ENCODE data around the gene CDH4.

The CDH4 gene

DNA sequence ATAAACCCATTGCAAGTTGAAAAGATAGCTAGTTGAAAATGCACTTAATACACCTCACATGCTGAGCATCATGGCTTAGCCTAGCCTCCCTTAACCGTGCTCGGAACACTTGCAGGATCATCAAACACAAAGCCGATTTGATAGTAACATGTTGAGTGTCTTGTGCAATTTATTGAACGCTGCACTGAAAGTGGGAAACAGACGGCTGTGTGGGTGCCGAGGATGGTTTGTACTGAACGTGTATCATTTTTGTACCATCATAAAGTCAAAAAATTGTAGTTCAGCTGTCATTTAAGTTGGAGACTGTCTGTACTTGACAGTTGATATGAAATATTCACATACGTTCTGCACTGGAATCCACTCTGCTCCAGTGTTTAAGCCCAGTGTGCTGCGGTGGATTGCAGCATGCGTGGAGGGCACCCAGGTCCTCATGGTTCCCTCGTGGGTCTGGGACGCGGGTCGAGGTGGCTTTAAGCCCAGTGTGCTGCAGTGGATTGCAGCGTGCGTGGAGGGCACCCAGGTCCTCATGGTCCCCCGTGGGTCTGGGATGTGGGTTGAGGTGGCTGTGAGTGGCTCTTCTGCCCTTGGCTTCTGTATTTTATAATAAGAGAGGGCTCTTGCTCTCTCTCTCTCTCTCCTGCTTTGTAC, 77.0 kb downstream of the CDH4 start:
- Histone ChIP-seq H3K4me1 (ENCODE audit: control insufficient read depth, insufficient read depth, low read length) (no peaks in the 10 kb centered on the region), H3K9ac (ENCODE audit: low read depth, low read length) (no peak overlapping the region), H3K27me3 (ENCODE audit: control insufficient read depth, insufficient read depth, low read length) (peaks cover 5% of the 10 kb centered on the region), H3K27ac (ENCODE audit: low read depth, low read length) (no peak overlapping the region), H3K4me3 (ENCODE audit: low read depth, low read length) (no peak overlapping the region), H3K9me3 (ENCODE audit: control insufficient read depth, insufficient read depth, low read length) (no peaks in the 10 kb centered on the region), H3K36me3 (ENCODE audit: control insufficient read depth, insufficient read depth, low read length) (no peaks in the 10 kb centered on the region)

DNA sequence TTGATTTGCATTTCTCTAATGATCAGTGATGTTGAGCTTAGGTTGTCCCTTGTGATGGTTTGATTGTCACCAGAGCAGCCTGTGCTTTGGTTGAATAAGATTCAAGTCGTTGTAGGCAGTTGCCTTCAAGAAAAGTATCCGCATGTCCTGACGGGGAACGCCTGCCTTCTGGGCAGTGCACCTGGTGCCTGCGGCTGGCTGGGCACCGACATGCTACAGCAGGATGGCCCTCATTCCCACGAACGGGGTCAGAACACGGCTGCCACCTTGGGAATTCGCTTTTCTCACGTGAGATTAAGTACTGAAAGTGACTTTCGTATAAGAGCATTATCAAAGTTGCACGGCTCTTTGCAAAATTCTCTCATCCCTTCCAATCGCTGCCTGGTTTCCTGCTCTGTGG, 78.4 kb downstream of the CDH4 start:
- Histone ChIP-seq H3K4me1 (ENCODE audit: control insufficient read depth, insufficient read depth, low read length) (no peaks in the 10 kb centered on the region), H3K36me3 (ENCODE audit: control insufficient read depth, insufficient read depth, low read length) (no peaks in the 10 kb centered on the region), H3K27ac (ENCODE audit: low read depth, low read length) (no peak overlapping the region), H3K9me3 (ENCODE audit: control insufficient read depth, insufficient read depth, low read length) (no peaks in the 10 kb centered on the region), H3K9ac (ENCODE audit: low read depth, low read length) (no peak overlapping the region), H3K27me3 (ENCODE audit: control insufficient read depth, insufficient read depth, low read length) (peaks cover 5% of the 10 kb centered on the region), H3K4me3 (ENCODE audit: low read depth, low read length) (no peak overlapping the region)

DNA sequence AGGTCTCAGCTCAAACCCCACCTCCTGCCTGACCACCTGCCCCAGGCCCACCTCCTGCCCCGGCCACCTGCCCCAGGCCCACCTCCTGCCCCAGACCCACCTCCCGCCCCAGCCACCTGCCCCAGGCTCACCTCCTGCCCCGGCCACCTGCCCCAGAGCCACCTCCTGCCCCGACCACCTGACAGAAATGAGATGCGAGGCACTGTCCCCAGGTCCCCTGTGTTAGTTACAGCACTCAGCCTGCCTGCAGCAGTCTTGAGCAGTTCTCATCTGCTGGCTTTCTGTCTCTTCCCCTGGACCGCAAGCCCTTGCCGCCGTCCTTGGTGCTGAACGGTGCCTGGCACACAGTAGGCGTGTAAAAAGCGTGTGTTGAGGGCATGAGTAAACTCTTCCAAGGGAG, 79.5 kb downstream of the CDH4 start:
- H3K9me3 ChIP-seq (ENCODE audit: control insufficient read depth, insufficient read depth, low read length): no peaks in the 10 kb centered on the region
- no peaks in the 10 kb centered on the region for H3K4me1 ChIP-seq (ENCODE audit: control insufficient read depth, insufficient read depth, low read length)
- H3K4me3 ChIP-seq (ENCODE audit: low read depth, low read length): no peak overlapping the region
- no peak overlapping the region for H3K9ac ChIP-seq (ENCODE audit: low read depth, low read length)
- peaks cover 12% of the 10 kb centered on the region for H3K27me3 ChIP-seq (ENCODE audit: control insufficient read depth, insufficient read depth, low read length)
- H3K36me3 ChIP-seq (ENCODE audit: control insufficient read depth, insufficient read depth, low read length): no peaks in the 10 kb centered on the region
- H3K27ac ChIP-seq (ENCODE audit: low read depth, low read length): no peak overlapping the region

DNA sequence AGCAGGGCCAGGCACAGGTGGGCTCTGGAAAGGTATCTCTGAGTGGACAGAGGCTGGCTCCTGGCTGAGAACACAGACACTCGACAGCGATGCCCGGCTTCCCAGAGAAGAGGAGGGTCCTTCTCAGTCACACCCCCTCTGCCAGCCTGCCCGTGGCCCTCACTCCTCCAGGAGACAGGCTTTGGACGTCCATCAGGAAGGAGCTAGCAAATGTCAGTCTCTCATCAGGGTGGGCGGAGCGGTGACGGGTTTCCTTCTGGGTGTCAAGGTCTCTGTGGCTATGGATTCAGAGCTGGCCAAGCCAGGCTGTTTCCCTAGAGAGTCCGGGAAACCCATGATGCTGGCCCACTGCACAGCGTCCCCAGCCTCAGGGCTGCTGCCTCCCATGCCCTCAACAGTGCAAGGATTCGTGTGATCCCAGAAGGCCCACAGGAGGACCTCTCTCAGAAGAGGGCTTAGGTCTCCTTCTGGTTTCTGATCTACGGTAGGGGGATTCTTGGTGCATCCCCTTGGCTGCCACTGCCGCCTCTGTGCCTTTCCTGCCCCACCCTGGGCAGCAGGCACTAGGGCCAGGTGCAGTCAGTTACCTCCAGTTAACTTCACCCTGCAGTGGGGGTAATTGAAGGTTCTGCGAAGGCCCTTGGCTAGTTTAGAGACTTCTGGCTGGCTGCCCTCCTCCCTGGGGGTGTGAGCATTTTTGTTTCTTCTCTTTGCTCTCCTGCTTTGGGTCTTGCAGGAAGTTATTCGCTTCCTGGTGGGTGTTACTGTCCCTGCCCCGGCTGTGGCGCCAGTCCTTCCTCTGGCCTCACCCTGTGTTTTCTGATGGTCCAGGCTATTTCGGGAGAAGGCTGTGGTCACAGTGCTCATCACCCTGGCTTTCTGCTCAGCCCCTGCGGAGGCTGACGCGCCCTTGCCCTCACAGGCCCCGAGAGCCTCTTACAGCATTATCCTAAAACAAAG, 80.2 kb downstream of the CDH4 start:
- peaks cover 14% of the 10 kb centered on the region for H3K27me3 ChIP-seq (ENCODE audit: control insufficient read depth, insufficient read depth, low read length)
- H3K27ac ChIP-seq (ENCODE audit: low read depth, low read length): no peak overlapping the region
- no peaks in the 10 kb centered on the region for H3K36me3 ChIP-seq (ENCODE audit: control insufficient read depth, insufficient read depth, low read length)
- no peak overlapping the region for H3K9ac ChIP-seq (ENCODE audit: low read depth, low read length)
- H3K4me1 ChIP-seq (ENCODE audit: control insufficient read depth, insufficient read depth, low read length): no peaks in the 10 kb centered on the region
- no peak overlapping the region for H3K4me3 ChIP-seq (ENCODE audit: low read depth, low read length)
- H3K9me3 ChIP-seq (ENCODE audit: control insufficient read depth, insufficient read depth, low read length): no peaks in the 10 kb centered on the region

DNA sequence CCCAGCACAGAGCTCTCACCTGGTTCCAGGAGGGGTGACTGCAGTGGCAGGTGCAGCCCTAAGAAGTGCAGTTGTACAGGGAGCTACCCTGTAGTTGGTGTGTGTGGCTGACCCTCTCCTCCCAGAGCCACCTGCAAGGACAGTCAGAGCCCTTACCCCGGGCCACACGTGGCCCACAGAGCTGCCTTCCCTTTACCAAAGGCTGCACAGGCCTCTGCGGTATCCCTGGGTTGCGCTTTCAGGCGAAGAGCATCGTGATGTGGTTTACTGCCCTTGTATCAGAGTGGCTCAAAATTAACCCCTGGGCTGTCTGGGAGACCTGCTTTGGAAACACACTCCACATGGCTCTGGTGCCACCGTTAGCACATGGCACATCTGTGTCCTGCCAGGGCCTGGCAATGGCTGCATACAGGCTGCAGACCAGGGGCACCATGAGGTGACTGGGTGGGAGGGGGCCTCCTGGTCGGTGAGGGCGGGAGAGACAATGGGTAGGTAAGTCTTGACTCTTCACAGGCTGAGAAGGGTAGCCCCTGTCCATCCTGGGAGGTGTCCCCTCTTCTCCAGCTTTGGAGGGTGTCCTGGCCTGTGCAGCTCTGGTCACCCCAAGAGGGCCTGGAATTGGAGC, 81.5 kb downstream of the CDH4 start:
- peaks cover 22% of the 10 kb centered on the region for H3K27me3 ChIP-seq (ENCODE audit: control insufficient read depth, insufficient read depth, low read length)
- H3K36me3 ChIP-seq (ENCODE audit: control insufficient read depth, insufficient read depth, low read length): no peaks in the 10 kb centered on the region
- H3K4me3 ChIP-seq (ENCODE audit: low read depth, low read length): no peak overlapping the region
- no peaks in the 10 kb centered on the region for H3K4me1 ChIP-seq (ENCODE audit: control insufficient read depth, insufficient read depth, low read length)
- no peaks in the 10 kb centered on the region for H3K9me3 ChIP-seq (ENCODE audit: control insufficient read depth, insufficient read depth, low read length)
- no peak overlapping the region for H3K9ac ChIP-seq (ENCODE audit: low read depth, low read length)
- H3K27ac ChIP-seq (ENCODE audit: low read depth, low read length): no peak overlapping the region

DNA sequence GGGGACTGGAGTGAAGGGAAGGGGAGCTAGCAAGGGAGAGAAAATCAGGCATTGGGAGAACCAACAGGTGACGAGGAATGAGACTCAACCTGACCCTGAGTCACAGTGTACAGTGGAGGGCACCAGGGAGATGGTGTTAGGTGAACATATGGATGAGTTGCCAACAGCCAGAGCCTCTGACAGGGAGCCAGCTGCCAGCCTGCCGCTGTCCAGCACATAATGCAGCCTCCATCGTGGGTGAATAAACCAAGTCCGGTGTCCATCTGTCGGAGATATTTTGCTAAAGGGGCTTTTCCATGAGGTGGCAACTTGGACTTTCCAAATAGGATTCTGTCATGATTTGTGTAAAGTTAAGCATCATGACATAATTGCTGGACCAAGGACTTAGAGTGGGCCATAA, 88.1 kb downstream of the CDH4 start:
- Histone ChIP-seq H3K9ac (ENCODE audit: low read depth, low read length) (no peak overlapping the region), H3K9me3 (ENCODE audit: control insufficient read depth, insufficient read depth, low read length) (no peaks in the 10 kb centered on the region), H3K36me3 (ENCODE audit: control insufficient read depth, insufficient read depth, low read length) (no peaks in the 10 kb centered on the region), H3K4me1 (ENCODE audit: control insufficient read depth, insufficient read depth, low read length) (no peaks in the 10 kb centered on the region), H3K27me3 (ENCODE audit: control insufficient read depth, insufficient read depth, low read length) (peaks cover 41% of the 10 kb centered on the region), H3K27ac (ENCODE audit: low read depth, low read length) (no peak overlapping the region), H3K4me3 (ENCODE audit: low read depth, low read length) (no peak overlapping the region)

DNA sequence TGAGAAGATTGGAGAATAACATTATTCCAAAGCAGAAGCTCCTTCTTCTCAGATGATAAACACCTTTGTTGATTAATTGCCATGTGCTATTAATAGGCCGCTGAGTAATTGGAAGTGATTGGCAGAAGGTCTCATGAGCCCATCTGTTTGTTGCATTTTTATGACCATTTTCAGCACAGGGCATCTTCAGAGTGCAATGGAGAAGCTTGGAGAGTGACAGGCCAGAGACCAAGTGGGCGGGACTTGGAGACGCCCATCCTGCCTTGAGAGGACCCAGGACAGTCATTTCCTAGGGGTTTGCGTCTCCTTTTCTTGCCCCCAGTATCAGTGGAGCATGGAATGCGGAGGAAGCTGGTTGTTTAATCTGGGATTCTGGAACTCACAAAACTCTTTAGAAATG, 89.5 kb downstream of the CDH4 start:
- H3K4me3 ChIP-seq (ENCODE audit: low read depth, low read length): no peak overlapping the region
- H3K4me1 ChIP-seq (ENCODE audit: control insufficient read depth, insufficient read depth, low read length): no peaks in the 10 kb centered on the region
- peaks cover 36% of the 10 kb centered on the region for H3K27me3 ChIP-seq (ENCODE audit: control insufficient read depth, insufficient read depth, low read length)
- no peaks in the 10 kb centered on the region for H3K36me3 ChIP-seq (ENCODE audit: control insufficient read depth, insufficient read depth, low read length)
- H3K9ac ChIP-seq (ENCODE audit: low read depth, low read length): no peak overlapping the region
- no peaks in the 10 kb centered on the region for H3K9me3 ChIP-seq (ENCODE audit: control insufficient read depth, insufficient read depth, low read length)
- H3K27ac ChIP-seq (ENCODE audit: low read depth, low read length): no peak overlapping the region

DNA sequence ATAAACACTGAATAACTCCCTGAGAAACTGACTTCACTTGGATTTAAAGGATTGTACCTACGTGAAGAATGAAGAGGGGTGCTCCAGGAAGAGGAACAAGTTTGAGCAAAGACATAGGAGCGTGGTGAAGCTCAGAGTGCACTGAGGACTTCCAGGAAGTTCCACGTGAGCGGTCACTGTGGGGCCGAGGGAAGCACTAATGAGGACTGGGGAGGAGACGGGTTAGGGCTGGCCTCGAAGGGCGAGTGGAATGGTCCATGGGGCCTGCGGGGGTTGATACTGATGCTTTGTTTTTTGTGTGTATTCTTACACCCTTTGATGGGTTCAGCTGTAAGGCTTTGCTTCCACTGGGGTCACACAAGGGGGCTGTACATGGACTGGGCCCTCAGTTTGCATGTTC, 91.9 kb downstream of the CDH4 start:
- H3K27me3 ChIP-seq (ENCODE audit: control insufficient read depth, insufficient read depth, low read length): peaks cover 35% of the 10 kb centered on the region
- H3K27ac ChIP-seq (ENCODE audit: low read depth, low read length): no peak overlapping the region
- no peaks in the 10 kb centered on the region for H3K36me3 ChIP-seq (ENCODE audit: control insufficient read depth, insufficient read depth, low read length)
- H3K4me3 ChIP-seq (ENCODE audit: low read depth, low read length): no peak overlapping the region
- H3K9me3 ChIP-seq (ENCODE audit: control insufficient read depth, insufficient read depth, low read length): no peaks in the 10 kb centered on the region
- peaks cover 1% of the 10 kb centered on the region; the same call in 1 of the 2 replicates for H3K4me1 ChIP-seq (ENCODE audit: control insufficient read depth, insufficient read depth, low read length)
- H3K9ac ChIP-seq (ENCODE audit: low read depth, low read length): no peak overlapping the region

DNA sequence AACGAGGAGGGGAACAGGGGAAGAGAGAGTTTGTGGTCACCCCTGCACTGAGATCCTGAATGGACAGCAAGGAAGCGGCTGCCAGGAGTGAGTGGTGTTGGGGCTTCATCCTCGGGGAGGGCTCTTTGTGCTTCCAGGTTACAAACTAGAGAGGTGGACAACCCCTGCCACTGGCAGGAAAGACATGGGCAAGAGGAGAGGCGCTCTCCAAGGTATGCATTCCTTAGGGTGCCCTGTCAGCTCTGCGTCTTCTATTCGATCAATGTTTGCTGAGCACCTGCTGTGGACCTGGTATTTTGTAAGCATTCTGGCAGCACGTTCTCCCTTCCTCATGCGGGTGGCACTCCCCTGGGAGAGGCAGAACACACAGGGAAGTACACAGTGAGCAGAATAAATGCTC, 93.6 kb downstream of the CDH4 start:
- Histone ChIP-seq H3K27ac (ENCODE audit: low read depth, low read length) (no peak overlapping the region), H3K9me3 (ENCODE audit: control insufficient read depth, insufficient read depth, low read length) (no peaks in the 10 kb centered on the region), H3K27me3 (ENCODE audit: control insufficient read depth, insufficient read depth, low read length) (peaks cover 33% of the 10 kb centered on the region), H3K9ac (ENCODE audit: low read depth, low read length) (no peak overlapping the region), H3K36me3 (ENCODE audit: control insufficient read depth, insufficient read depth, low read length) (no peaks in the 10 kb centered on the region), H3K4me1 (ENCODE audit: control insufficient read depth, insufficient read depth, low read length) (peaks cover 9% of the 10 kb centered on the region; the same call in 1 of the 2 replicates), H3K4me3 (ENCODE audit: low read depth, low read length) (no peak overlapping the region)

DNA sequence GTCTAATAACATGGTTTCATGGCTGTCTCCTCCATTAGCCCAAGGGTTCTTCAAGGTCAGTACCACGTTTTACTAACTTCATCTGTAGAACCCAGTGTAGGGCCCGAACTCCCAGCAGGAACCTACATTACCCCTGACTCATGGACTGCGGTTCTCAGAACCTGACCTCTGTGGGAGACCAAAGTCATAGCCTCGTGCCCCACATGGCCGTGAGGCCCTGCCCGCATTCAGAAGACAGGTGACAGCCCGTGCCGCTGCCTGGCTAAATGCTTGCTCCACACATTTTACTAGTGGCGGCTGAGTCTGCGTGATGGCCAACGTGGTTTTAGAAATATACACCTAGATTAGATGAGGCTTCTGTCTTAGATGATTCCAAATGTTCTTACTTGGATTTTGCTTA, 94.9 kb downstream of the CDH4 start:
- H3K36me3 ChIP-seq (ENCODE audit: control insufficient read depth, insufficient read depth, low read length): no peaks in the 10 kb centered on the region
- H3K9ac ChIP-seq (ENCODE audit: low read depth, low read length): no peak overlapping the region
- H3K4me3 ChIP-seq (ENCODE audit: low read depth, low read length): no peak overlapping the region
- H3K9me3 ChIP-seq (ENCODE audit: control insufficient read depth, insufficient read depth, low read length): no peaks in the 10 kb centered on the region
- H3K27me3 ChIP-seq (ENCODE audit: control insufficient read depth, insufficient read depth, low read length): peaks cover 31% of the 10 kb centered on the region
- H3K27ac ChIP-seq (ENCODE audit: low read depth, low read length): no peak overlapping the region
- peaks cover 10% of the 10 kb centered on the region; the same call in 1 of the 2 replicates for H3K4me1 ChIP-seq (ENCODE audit: control insufficient read depth, insufficient read depth, low read length)

DNA sequence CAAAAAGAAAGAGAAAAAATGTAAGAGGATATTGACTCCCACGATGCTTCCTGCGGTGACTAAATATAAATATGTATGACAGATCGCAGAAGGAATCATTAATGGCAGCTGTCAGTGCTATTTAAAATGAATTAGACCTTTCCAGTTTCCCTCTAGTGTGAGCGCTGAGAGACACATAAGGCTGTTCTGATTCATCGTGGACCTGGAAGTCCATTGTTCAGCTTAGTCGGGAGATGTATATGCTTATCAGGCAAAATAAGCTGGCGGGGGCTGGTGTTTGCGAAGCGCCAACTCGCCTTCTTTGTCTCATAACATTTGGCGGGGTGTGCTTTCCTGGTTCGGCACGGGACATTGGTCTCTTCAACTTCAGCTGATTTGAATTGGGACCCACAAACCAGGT, 95.4 kb downstream of the CDH4 start:
- no peak overlapping the region for H3K9ac ChIP-seq (ENCODE audit: low read depth, low read length)
- no peaks in the 10 kb centered on the region for H3K9me3 ChIP-seq (ENCODE audit: control insufficient read depth, insufficient read depth, low read length)

More for the DNA sequence above, 95.4 kb downstream of the CDH4 start:
- no peaks in the 10 kb centered on the region for H3K36me3 ChIP-seq (ENCODE audit: control insufficient read depth, insufficient read depth, low read length)
- peaks cover 29% of the 10 kb centered on the region for H3K27me3 ChIP-seq (ENCODE audit: control insufficient read depth, insufficient read depth, low read length)
- no peak overlapping the region for H3K27ac ChIP-seq (ENCODE audit: low read depth, low read length)
- H3K4me3 ChIP-seq (ENCODE audit: low read depth, low read length): no peak overlapping the region
- H3K4me1 ChIP-seq (ENCODE audit: control insufficient read depth, insufficient read depth, low read length): peaks cover 14% of the 10 kb centered on the region; the same call in 1 of the 2 replicates
